Thymus (tissue), 11 donors: Measurements from ENCODE around the gene ARID1B. TPM values are rescaled to one million over a fixed set of nuclear protein-coding genes. Genes with fewer than 3 reads are reported as not detected.
"Not testable (repeated sequence)": the region's sequence is repeated elsewhere in the genome, so short reads cannot be mapped to it uniquely, and the experiment has no call there.

Experiments
- DNase-seq, 9 donors: peaks; one replicate each; pipeline ENCODE4 v3.0.0-alpha.2; 2013; ENCODE audit warnings: low spot score in 9 of 9, low read depth in 6 of 9, missing footprints in 1 of 9
- H3K27ac ChIP-seq, 2 donors: one replicate each; pipeline ENCODE4 v1.5.1; 2013; ENCODE audit warnings: control low read depth in 1 of 2, low read depth in 1 of 2, low read length in 1 of 2, mild to moderate bottlenecking in 1 of 2, moderate library complexity in 1 of 2
- H3K27me3 ChIP-seq, 2 donors: one replicate each; pipeline ENCODE4 v1.5.1; 2013; ENCODE audit warnings: low read length in 1 of 2; ENCODE audit not compliant: control insufficient read depth in 2 of 2, insufficient read depth in 1 of 2
- H3K36me3 ChIP-seq, 2 donors: one replicate each; pipeline ENCODE4 v1.5.1; 2013; ENCODE audit warnings: low read length in 1 of 2, mild to moderate bottlenecking in 1 of 2, moderate library complexity in 1 of 2; ENCODE audit not compliant: control insufficient read depth in 2 of 2, insufficient read depth in 2 of 2
- H3K4me1 ChIP-seq, 2 donors: one replicate each; pipeline ENCODE4 v1.5.1; 2013; ENCODE audit warnings: low read length in 2 of 2; ENCODE audit not compliant: control insufficient read depth in 2 of 2, insufficient read depth in 2 of 2
- H3K4me3 ChIP-seq, 2 donors: one replicate each; pipeline ENCODE4 v1.5.1; 2013; ENCODE audit warnings: low read length in 2 of 2, control low read depth in 1 of 2, mild to moderate bottlenecking in 1 of 2
- H3K9me3 ChIP-seq, 2 donors: one replicate each; pipeline ENCODE4 v1.5.1; 2013; ENCODE audit warnings: low read length in 1 of 2, mild to moderate bottlenecking in 1 of 2; ENCODE audit not compliant: control insufficient read depth in 2 of 2, insufficient read depth in 1 of 2
- WGBS: extraction: QIAGEN DNeasy Blood & Tissue Kit; methylation state at CpG from one replicate; pipeline ENCODE4 v1.1.7; 2013; 5-methylcytosine and 5-hydroxymethylcytosine counted together
- polyA plus RNA-seq: library from polyadenylated mRNA; stranded (reverse); fragments of 200-250 nt; gene quantifications from one replicate; pipeline ENCODE4 v1.2.3, GENCODE V29; 2013
- total RNA-seq: library from RNA; stranded (reverse); fragments of 120-200 nt; gene quantifications from one replicate; pipeline ENCODE4 v1.2.4, GENCODE V29; 2013
- donor health status: healthy.

ARID1B gene
- total and polyA plus RNA-seq, 2 donors = 24.0 to 26.5 TPM

DNA sequence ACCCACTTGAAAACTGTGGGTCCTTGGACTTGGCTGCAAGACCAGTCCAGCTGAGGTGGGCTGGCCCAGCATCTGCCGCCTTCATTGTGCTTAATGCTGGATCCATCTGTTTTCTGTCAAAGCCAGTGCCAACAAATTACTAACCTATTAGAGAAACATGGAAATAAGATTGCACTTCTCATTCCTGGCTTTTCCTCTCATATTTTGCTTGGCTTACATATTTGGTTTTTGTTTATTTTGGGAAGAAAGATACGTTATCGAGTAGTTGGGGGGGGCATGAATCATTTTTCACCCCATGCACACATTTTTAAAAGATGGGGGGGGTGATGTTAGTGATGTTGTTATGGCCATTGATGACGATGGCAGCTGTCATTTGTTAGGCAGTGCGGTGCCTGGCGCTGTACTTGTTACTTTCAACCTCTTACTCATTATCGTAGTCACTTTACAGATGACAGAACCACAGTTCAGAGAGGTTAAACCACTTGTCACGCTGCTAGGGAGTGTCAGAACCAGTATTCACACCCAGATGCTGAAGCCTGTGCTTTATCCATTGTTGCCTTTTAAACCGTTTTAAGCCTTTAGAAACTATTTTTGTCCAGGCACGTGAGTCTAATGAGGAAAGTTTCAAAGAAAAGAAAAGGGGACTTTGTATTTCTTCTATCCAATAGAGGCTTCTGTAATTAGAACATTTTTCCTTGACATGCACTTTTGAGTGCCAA, 366.2 kb downstream of the ARID1B start:
- Histone ChIP-seq H3K36me3 (peaks cover 24 to 26% of the 10 kb centered on the region in 2 donors), H3K9me3 (no peaks in the 10 kb centered on the region), H3K4me3 (no peak overlapping the region), H3K4me1 (no peaks in the 10 kb centered on the region), H3K27me3 (no peaks in the 10 kb centered on the region), H3K27ac (no peak overlapping the region)
- 93% methylated on average over 10 of the region's 10 CpGs for WGBS
- no peak for DNase-seq

- no peaks in the 10 kb centered on the region for H3K9me3 ChIP-seq
- 95% methylated on average over 17 of the region's 17 CpGs for WGBS
- H3K27ac ChIP-seq = no peak overlapping the region
- no peak for DNase-seq
- H3K27me3 ChIP-seq = no peaks in the 10 kb centered on the region
- H3K4me1 ChIP-seq = no peaks in the 10 kb centered on the region
- H3K36me3 ChIP-seq = peaks cover 32 to 34% of the 10 kb centered on the region in 2 donors
- no peak overlapping the region for H3K4me3 ChIP-seq
Measured at GRCh38 chr6:157143890-157144798, 367.0 kb downstream of the ARID1B start.

- Histone ChIP-seq H3K4me3 (no peak overlapping the region), H3K27me3 (no peaks in the 10 kb centered on the region), H3K4me1 (no peaks in the 10 kb centered on the region), H3K27ac (no peak overlapping the region), H3K9me3 (no peaks in the 10 kb centered on the region), H3K36me3 (peaks cover 34 to 36% of the 10 kb centered on the region in 2 donors)
- WGBS = 93% methylated on average over 19 of the region's 19 CpGs
- DNase-seq = no peak
Measured at GRCh38 chr6:157144859-157145568, 367.8 kb downstream of the ARID1B start.

DNA sequence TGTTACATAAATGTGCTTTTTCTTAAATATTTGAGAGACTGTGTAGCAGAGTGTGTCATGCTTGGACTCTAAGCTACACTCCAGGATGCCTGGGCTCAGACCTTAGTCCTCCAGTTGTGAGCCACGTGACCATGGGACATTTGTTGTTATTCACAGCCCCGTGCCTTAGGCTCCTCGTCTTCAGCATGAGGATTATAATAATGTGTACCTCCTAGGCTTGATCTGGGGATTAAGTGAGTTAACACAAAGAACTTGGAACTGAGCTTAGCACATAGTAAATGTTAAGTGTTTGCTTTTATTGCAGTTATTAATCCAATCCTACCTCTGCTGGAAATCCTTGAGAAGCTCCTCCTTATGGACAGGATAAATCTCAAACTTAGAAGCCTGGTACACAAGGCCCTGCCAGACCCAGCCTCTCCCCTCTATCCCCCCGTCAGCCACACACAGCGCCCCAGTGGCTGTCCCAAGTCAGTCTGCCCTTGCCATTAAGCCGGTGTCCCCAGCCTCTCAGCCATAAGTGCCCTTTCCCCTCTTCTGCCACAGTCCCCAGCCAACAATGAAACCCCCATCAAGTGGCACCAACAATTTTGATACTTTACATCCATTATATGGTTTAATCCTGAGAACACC, 368.6 kb downstream of the ARID1B start:
- WGBS = 88% methylated on average over 6 of the region's 6 CpGs
- H3K4me3 ChIP-seq = no peak overlapping the region
- no peak for DNase-seq
- no peaks in the 10 kb centered on the region for H3K9me3 ChIP-seq
- H3K4me1 ChIP-seq = peaks cover 0 to 2% of the 10 kb centered on the region in 2 donors
- no peaks in the 10 kb centered on the region for H3K27me3 ChIP-seq
- no peak overlapping the region for H3K27ac ChIP-seq
- peaks cover 38 to 40% of the 10 kb centered on the region in 2 donors for H3K36me3 ChIP-seq

GRCh38 chr6:157147054-157148026, 370.2 kb downstream of the ARID1B start:
- not testable (repeated sequence) for DNase-seq, H3K4me3 ChIP-seq, H3K4me1 ChIP-seq, H3K27me3 ChIP-seq, H3K9me3 ChIP-seq, H3K27ac ChIP-seq
- H3K36me3 ChIP-seq = peaks cover 35% of the 10 kb centered on the region in 2 donors
- WGBS = 96% methylated on average over 72 of the region's 74 CpGs

- Histone ChIP-seq H3K4me3 (no peak overlapping the region), H3K4me1 (peaks cover 0 to 5% of the 10 kb centered on the region in 2 donors), H3K27ac (no peak overlapping the region), H3K36me3 (peaks cover 35 to 38% of the 10 kb centered on the region in 2 donors), H3K27me3 (no peaks in the 10 kb centered on the region), H3K9me3 (no peaks in the 10 kb centered on the region)
- 97% methylated on average over 25 of the region's 25 CpGs for WGBS
- no peak for DNase-seq
Measured at GRCh38 chr6:157148391-157149323, 371.5 kb downstream of the ARID1B start.

- no peaks in the 10 kb centered on the region for H3K9me3 ChIP-seq
- no peak overlapping the region for H3K4me3 ChIP-seq
- H3K4me1 ChIP-seq = peaks cover 0 to 5% of the 10 kb centered on the region in 2 donors
- 99% methylated on average over 6 of the region's 6 CpGs for WGBS
- H3K36me3 ChIP-seq = peaks cover 31 to 40% of the 10 kb centered on the region in 2 donors
- no peak overlapping the region for H3K27ac ChIP-seq
- no peak for DNase-seq
- H3K27me3 ChIP-seq = no peaks in the 10 kb centered on the region
Measured at GRCh38 chr6:157150076-157150475, 372.9 kb downstream of the ARID1B start.
